K562 (cell line): ENCODE results near the gene NFE2. TPM values are rescaled to one million over a fixed set of nuclear protein-coding genes. Genes with fewer than 3 reads are reported as not detected.
A peak's percentile ranks its signal among the peaks of the same experiment; 100 is the strongest.

Experiments
- CEBPB ChIP-seq: fragments of 450-650 bp; IDR thresholded peaks from 2 replicates; pipeline ENCODE4 v1.6.1; 2016; ENCODE audit warnings: missing genetic modification characterization, missing compliant biosample characterization
- FOXK2 ChIP-seq, 2 experiments: fragments of 450-650 bp; IDR thresholded peaks in 1 of 2; conservative IDR thresholded peaks in 1 of 2; 2 replicates each; pipeline ENCODE4 v1.6.1; 2016; ENCODE audit warnings: low read depth in 2 of 2, mild to moderate bottlenecking in 1 of 2
- GATA2 ChIP-seq: sonication (generic); formaldehyde crosslinking; IDR thresholded peaks from 2 replicates; pipeline ENCODE4 v1.4.0; 2020; ENCODE audit warnings: mild to moderate bottlenecking, missing genetic modification reagents
- LEF1 ChIP-seq: fragments of 450-650 bp; IDR thresholded peaks from 2 replicates; pipeline ENCODE4 v1.6.1; 2016; ENCODE audit warnings: mild to moderate bottlenecking
- MAFK ChIP-seq: IDR thresholded peaks from 2 replicates; pipeline ENCODE4 v1.6.1; 2011; ENCODE audit warnings: low read length, improper control_type of control experiment
- MTA2 ChIP-seq: fragments of 450-650 bp; IDR thresholded peaks from 2 replicates; pipeline ENCODE4 v1.6.1; 2016; ENCODE audit warnings: low read depth
- NCOA1 ChIP-seq: fragments of 450-650 bp; IDR thresholded peaks from 2 replicates; pipeline ENCODE4 v1.6.1; 2016; ENCODE audit warnings: low read depth
- POLR2AphosphoS5 ChIP-seq: IDR thresholded peaks from 2 replicates; pipeline ENCODE4 v1.6.1; 2011; ENCODE audit warnings: mild to moderate bottlenecking, low read depth, low read length, moderate library complexity; ENCODE audit not compliant: control insufficient read depth, insufficient read depth
- PURB ChIP-seq: sonication (generic); formaldehyde crosslinking; IDR thresholded peaks from 2 replicates; pipeline ENCODE4 v1.9.0; 2021; ENCODE audit warnings: low read depth, mild to moderate bottlenecking, missing genetic modification reagents
- RB1 ChIP-seq: fragments of 450-650 bp; IDR thresholded peaks from 2 replicates; pipeline ENCODE4 v1.6.1; 2017; ENCODE audit warnings: low read depth, mild to moderate bottlenecking
- TAF9B ChIP-seq: fragments of 450-650 bp; IDR thresholded peaks from 2 replicates; pipeline ENCODE4 v1.6.1; 2018; ENCODE audit warnings: mild to moderate bottlenecking; ENCODE audit not compliant: partially characterized antibody
- TCF3 ChIP-seq: sonication (generic); formaldehyde crosslinking; IDR thresholded peaks from 2 replicates; pipeline ENCODE4 v1.4.0; 2020; ENCODE audit warnings: mild to moderate bottlenecking, missing genetic modification reagents
- XRCC5 ChIP-seq: fragments of 200-400 bp; formaldehyde crosslinking; IDR thresholded peaks from 2 replicates; pipeline ENCODE4 v1.6.1; 2017; ENCODE audit warnings: low read depth, mild to moderate bottlenecking, low read length
- ZNF707 ChIP-seq: fragments of 250-450 bp; sonication (Bioruptor Pico); conservative IDR thresholded peaks from 2 replicates; pipeline ENCODE4 v1.8.0; 2022; ENCODE audit warnings: inconsistent platforms, mild to moderate bottlenecking, moderate library complexity
- ZNF764 ChIP-seq: fragments of 250-450 bp; sonication (Bioruptor Pico); IDR thresholded peaks from 2 replicates; pipeline ENCODE4 v1.4.0; 2020; ENCODE audit warnings: low read depth, mild to moderate bottlenecking, moderate library complexity
- polyA plus RNA-seq, 8 experiments: library from polyadenylated mRNA; depleted of rRNA in 4 of 8; stranded (reverse) in 5 of 8; unstranded in 3 of 8; fragments of >200 nt; fragmentation: Nextera tagmentation in 2 of 8; fragmentation: Illumina TruSeq in 1 of 8; extraction: Ambion mirVana in 2 of 8; extraction: Trizol in 1 of 8; gene quantifications; 2 replicates each; pipeline versions ENCODE4 v1.2.1 to v1.2.3, GENCODE V29; 2011 to 2014; ENCODE audit warnings: inconsistent platforms in 1 of 8, missing spikeins in 1 of 8
- total RNA-seq, 7 experiments: library from RNA; depleted of rRNA in 6 of 7; stranded (reverse); fragments of >200 nt in 6 of 7; fragmentation: Illumina TruSeq in 2 of 7; extraction: Trizol in 2 of 7; gene quantifications; 2 replicates each; pipeline versions ENCODE4 v1.2.1 to v1.2.3, GENCODE V29; 2011 to 2021; ENCODE audit warnings: low replicate concordance in 1 of 7
- TF ChIP-seq, protein P1 (sequence below): fragments of 450-650 bp; IDR thresholded peaks from 2 replicates; pipeline ENCODE4 v1.6.1; 2017; ENCODE audit warnings: antibody characterized with exemption, mild to moderate bottlenecking
- TF ChIP-seq, protein P2 (sequence below), 2 experiments: fragments of 450-650 bp; formaldehyde crosslinking in 1 of 2; IDR thresholded peaks; 2 replicates each; pipeline versions ENCODE4 v1.4.0 to v1.6.1; 2014 to 2020; ENCODE audit warnings: mild to moderate bottlenecking in 2 of 2, borderline replicate concordance in 1 of 2, low read depth in 1 of 2

NFE2 gene
- total and polyA plus RNA-seq, 9 of the 15 experiments (the other 6 are each of a cell fraction or from before 2014, with no cell fraction given): 12.3 to 282 (median 208) TPM

DNA sequence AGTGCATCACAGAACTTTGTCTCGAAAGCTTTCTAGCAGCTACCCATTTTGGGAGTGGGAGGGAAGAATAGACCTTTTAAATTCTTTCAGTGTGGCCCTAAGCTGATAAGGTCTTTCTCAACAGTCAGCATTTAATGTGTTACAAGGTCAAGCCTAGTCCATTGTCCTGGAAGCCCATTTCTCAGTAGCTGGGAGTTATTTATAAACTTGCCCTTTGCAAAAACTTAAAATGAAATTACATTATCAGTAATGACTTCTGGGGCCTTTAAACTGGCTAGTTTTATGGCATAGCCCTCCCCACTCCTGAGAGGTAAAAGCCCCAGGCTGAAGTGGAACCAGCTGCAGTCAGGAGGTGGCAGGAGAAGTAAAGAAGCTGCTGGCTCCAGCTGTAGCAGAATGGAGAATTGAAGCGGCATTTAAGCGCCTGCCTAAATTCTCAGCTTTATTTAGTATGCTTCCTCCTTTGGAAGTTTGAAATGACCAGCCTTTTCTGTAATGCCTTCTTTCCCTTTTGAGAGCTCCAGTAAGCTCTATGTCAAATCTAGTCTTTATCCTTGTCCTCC is 36.5 kb upstream of the NFE2 start (continued):
- no peak for TF ChIP-seq ZNF707 (CRISPR knock-in tag)
- peak; percentile 60; the same call in 1 of the 2 replicates for TF ChIP-seq LEF1
- peak; percentile 85 for TF ChIP-seq TCF3
- TF ChIP-seq NCOA1: peak; percentile 78; the same call in 1 of the 2 replicates
- TF ChIP-seq POLR2AphosphoS5: peak; percentile 54
- TF ChIP-seq XRCC5: peak; percentile 33; the same call in 1 of the 2 replicates
- TF ChIP-seq MAFK: peak; percentile 87
- TF ChIP-seq PURB: no peak
- TF ChIP-seq, protein P1, sequence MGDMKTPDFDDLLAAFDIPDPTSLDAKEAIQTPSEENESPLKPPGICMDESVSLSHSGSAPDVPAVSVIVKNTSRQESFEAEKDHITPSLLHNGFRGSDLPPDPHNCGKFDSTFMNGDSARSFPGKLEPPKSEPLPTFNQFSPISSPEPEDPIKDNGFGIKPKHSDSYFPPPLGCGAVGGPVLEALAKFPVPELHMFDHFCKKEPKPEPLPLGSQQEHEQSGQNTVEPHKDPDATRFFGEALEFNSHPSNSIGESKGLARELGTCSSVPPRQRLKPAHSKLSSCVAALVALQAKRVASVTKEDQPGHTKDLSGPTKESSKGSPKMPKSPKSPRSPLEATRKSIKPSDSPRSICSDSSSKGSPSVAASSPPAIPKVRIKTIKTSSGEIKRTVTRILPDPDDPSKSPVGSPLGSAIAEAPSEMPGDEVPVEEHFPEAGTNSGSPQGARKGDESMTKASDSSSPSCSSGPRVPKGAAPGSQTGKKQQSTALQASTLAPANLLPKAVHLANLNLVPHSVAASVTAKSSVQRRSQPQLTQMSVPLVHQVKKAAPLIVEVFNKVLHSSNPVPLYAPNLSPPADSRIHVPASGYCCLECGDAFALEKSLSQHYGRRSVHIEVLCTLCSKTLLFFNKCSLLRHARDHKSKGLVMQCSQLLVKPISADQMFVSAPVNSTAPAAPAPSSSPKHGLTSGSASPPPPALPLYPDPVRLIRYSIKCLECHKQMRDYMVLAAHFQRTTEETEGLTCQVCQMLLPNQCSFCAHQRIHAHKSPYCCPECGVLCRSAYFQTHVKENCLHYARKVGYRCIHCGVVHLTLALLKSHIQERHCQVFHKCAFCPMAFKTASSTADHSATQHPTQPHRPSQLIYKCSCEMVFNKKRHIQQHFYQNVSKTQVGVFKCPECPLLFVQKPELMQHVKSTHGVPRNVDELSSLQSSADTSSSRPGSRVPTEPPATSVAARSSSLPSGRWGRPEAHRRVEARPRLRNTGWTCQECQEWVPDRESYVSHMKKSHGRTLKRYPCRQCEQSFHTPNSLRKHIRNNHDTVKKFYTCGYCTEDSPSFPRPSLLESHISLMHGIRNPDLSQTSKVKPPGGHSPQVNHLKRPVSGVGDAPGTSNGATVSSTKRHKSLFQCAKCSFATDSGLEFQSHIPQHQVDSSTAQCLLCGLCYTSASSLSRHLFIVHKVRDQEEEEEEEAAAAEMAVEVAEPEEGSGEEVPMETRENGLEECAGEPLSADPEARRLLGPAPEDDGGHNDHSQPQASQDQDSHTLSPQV: peak; percentile 24
- TF ChIP-seq GATA2: peak; percentile 72
- peak; percentile 80 for TF ChIP-seq CEBPB (tag)
- peak; percentile 44 for TF ChIP-seq TAF9B
- 0 out of 2 replicates have a peak, but pooled peaks have one; percentile 40 for TF ChIP-seq RB1
- TF ChIP-seq FOXK2 (conservative IDR thresholded peaks at IDR 0.05 in 1 of 2, IDR thresholded peaks at IDR 0.05 in 1 of 2; ENCODE audit: low read depth in 2 of 2): peak in 1 of 2 experiments; percentile 46; a peak in 1 of 4 replicates
- no peak for TF ChIP-seq ZNF764 (CRISPR knock-in tag)
- TF ChIP-seq MTA2: 0 out of 2 replicates have a peak, but pooled peaks have one; percentile 8
- TF ChIP-seq, protein P2, sequence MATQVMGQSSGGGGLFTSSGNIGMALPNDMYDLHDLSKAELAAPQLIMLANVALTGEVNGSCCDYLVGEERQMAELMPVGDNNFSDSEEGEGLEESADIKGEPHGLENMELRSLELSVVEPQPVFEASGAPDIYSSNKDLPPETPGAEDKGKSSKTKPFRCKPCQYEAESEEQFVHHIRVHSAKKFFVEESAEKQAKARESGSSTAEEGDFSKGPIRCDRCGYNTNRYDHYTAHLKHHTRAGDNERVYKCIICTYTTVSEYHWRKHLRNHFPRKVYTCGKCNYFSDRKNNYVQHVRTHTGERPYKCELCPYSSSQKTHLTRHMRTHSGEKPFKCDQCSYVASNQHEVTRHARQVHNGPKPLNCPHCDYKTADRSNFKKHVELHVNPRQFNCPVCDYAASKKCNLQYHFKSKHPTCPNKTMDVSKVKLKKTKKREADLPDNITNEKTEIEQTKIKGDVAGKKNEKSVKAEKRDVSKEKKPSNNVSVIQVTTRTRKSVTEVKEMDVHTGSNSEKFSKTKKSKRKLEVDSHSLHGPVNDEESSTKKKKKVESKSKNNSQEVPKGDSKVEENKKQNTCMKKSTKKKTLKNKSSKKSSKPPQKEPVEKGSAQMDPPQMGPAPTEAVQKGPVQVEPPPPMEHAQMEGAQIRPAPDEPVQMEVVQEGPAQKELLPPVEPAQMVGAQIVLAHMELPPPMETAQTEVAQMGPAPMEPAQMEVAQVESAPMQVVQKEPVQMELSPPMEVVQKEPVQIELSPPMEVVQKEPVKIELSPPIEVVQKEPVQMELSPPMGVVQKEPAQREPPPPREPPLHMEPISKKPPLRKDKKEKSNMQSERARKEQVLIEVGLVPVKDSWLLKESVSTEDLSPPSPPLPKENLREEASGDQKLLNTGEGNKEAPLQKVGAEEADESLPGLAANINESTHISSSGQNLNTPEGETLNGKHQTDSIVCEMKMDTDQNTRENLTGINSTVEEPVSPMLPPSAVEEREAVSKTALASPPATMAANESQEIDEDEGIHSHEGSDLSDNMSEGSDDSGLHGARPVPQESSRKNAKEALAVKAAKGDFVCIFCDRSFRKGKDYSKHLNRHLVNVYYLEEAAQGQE (IDR thresholded peaks at IDR 0.05; ENCODE audit: borderline replicate concordance): peak; percentile 67; the same call in 1 of the 2 replicates
- TF ChIP-seq, protein P2 (CRISPR knock-in tag; IDR thresholded peaks at IDR 0.05; ENCODE audit: low read depth): no peak
